B cell (primary cell): ENCODE data around the gene RNF7.

Experiments used
- CTCF ChIP-seq: fragments of 200-600 bp; IDR thresholded peaks from one replicate; pipeline ENCODE4 v1.8.0; 2022; ENCODE audit warnings: antibody characterized with exemption, mild to moderate bottlenecking
- EZH2 ChIP-seq: IDR thresholded peaks from 2 replicates; pipeline ENCODE4 v1.6.1; 2012; ENCODE audit warnings: borderline replicate concordance, low read depth, mild to moderate bottlenecking, moderate library complexity, low read length; ENCODE audit not compliant: insufficient read depth, poor library complexity, severe bottlenecking

- no peak for TF ChIP-seq CTCF
- TF ChIP-seq EZH2, result no peak
Measured at GRCh38 chr3:141708367-141708766, 29.7 kb upstream of the RNF7 start.
